Body of pancreas (tissue), 4 donors: ENCODE data around the gene HSFX4.

Experiments used
- POLR2A ChIP-seq, 3 donors: fragments of 450-650 bp; IDR thresholded peaks; one replicate each; pipeline ENCODE4 v1.6.1; 2016; ENCODE audit warnings: antibody characterized with exemption in 3 of 3, mild to moderate bottlenecking in 2 of 3
- TF ChIP-seq, protein P1 (sequence below), 7 experiments: fragments of 450-650 bp in 4 of 7; fragments of 200-600 bp in 3 of 7; sonication (generic) in 3 of 7; IDR thresholded peaks; one replicate each; pipeline ENCODE4 v1.5.1; 2016 to 2019; ENCODE audit warnings: antibody characterized with exemption in 7 of 7

DNA sequence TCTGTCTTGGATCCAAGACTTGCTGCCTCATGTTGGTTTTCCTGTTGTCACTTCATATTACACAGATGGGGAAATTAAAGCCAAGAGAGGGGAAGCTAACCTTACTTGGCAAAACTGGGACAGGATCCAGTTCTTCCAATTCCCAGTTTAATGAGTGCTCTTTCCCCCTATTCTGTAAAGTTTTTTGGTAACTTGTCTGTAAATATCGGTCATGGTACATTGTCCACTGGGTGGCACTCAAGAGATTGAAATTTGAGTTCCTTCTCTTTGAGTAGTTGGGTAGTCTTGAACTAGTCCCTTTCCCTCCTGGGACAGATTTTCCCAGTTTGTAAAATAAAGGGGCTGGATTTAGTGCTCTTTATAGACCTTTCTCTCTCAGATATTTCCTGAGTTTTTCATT, 21.3 kb downstream of the HSFX4 start:
- TF ChIP-seq, protein P1, sequence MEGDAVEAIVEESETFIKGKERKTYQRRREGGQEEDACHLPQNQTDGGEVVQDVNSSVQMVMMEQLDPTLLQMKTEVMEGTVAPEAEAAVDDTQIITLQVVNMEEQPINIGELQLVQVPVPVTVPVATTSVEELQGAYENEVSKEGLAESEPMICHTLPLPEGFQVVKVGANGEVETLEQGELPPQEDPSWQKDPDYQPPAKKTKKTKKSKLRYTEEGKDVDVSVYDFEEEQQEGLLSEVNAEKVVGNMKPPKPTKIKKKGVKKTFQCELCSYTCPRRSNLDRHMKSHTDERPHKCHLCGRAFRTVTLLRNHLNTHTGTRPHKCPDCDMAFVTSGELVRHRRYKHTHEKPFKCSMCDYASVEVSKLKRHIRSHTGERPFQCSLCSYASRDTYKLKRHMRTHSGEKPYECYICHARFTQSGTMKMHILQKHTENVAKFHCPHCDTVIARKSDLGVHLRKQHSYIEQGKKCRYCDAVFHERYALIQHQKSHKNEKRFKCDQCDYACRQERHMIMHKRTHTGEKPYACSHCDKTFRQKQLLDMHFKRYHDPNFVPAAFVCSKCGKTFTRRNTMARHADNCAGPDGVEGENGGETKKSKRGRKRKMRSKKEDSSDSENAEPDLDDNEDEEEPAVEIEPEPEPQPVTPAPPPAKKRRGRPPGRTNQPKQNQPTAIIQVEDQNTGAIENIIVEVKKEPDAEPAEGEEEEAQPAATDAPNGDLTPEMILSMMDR (IDR thresholded peaks at IDR 0.05) = peak; percentile 16 to 51 (median 37)
- TF ChIP-seq POLR2A (IDR thresholded peaks at IDR 0.05) = no peak
